Measurements from ENCODE around the gene NYAP2.

Gene NYAP2

DNA sequence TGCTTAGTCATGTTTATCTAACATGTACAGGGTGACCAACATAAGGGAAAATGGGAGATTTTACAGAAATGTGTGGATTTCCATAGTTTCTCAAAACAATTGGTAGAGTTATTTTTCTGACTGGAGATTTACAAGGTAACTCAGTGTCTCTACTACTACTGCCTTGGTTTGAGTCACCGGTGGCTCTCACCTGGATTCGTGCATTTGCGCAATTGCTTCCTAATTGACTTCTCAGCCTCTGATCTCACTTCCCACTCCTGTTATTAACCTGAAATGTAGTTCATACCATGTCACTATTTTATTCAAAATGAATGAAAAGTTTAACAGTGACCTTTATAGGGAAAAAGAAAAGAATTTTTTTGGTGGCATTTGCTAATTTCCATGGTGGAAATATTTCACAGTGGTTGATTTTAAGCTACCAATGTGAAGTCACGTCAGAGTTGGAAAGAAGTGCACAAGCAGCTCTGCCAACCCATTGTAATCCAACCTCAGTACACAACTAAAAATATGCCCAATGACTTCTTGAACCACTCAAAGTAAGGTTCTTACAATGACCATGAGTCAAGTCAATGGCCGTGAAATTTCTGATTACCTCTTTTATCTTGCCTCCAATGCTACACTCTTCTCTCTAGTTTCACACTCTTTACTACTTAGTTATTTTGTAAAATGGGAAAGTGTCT lies 94.0 kb downstream of the NYAP2 start:
- intact Hi-C loops (cut with DNase I; ENCODE audit: low total_unique reads), result no loop called here
- DNase-seq, result no peak
- Histone ChIP-seq H3K27me3 (no peaks in the 10 kb centered on the region), H3K4me1 (no peaks in the 10 kb centered on the region), H3K4me3 (no peak overlapping the region), H3K36me3 (no peaks in the 10 kb centered on the region), H3K9me3 (no peaks in the 10 kb centered on the region), H3K27ac (no peak overlapping the region)
- TF ChIP-seq, protein P1, sequence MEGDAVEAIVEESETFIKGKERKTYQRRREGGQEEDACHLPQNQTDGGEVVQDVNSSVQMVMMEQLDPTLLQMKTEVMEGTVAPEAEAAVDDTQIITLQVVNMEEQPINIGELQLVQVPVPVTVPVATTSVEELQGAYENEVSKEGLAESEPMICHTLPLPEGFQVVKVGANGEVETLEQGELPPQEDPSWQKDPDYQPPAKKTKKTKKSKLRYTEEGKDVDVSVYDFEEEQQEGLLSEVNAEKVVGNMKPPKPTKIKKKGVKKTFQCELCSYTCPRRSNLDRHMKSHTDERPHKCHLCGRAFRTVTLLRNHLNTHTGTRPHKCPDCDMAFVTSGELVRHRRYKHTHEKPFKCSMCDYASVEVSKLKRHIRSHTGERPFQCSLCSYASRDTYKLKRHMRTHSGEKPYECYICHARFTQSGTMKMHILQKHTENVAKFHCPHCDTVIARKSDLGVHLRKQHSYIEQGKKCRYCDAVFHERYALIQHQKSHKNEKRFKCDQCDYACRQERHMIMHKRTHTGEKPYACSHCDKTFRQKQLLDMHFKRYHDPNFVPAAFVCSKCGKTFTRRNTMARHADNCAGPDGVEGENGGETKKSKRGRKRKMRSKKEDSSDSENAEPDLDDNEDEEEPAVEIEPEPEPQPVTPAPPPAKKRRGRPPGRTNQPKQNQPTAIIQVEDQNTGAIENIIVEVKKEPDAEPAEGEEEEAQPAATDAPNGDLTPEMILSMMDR (IDR thresholded peaks at IDR 0.05), result no peak

GRCh38 chr2:225494100-225494459 lies 94.6 kb downstream of the NYAP2 start:
- H3K27me3 ChIP-seq, result no peaks in the 10 kb centered on the region
- DNase-seq, result no peak
- H3K9me3 ChIP-seq, result no peaks in the 10 kb centered on the region
- H3K36me3 ChIP-seq, result no peaks in the 10 kb centered on the region
- intact Hi-C loops (cut with DNase I; ENCODE audit: low total_unique reads), result no loop called here
- TF ChIP-seq, protein P1 (IDR thresholded peaks at IDR 0.05), result no peak
- no peaks in the 10 kb centered on the region for H3K4me1 ChIP-seq
- H3K4me3 ChIP-seq, result no peak overlapping the region
- no peak overlapping the region for H3K27ac ChIP-seq

- H3K27ac ChIP-seq, result no peak overlapping the region
- TF ChIP-seq, protein P1 (IDR thresholded peaks at IDR 0.05), result no peak
- H3K36me3 ChIP-seq, result no peaks in the 10 kb centered on the region
- H3K4me3 ChIP-seq, result no peak overlapping the region
- intact Hi-C loops (cut with DNase I; ENCODE audit: low total_unique reads), result no loop called here
- H3K9me3 ChIP-seq, result no peaks in the 10 kb centered on the region
- no peaks in the 10 kb centered on the region for H3K4me1 ChIP-seq
- no peak for DNase-seq
- H3K27me3 ChIP-seq, result no peaks in the 10 kb centered on the region
These were observed 96.2 kb downstream of the NYAP2 start for GRCh38 chr2:225495706-225496105.

GRCh38 chr2:225496568-225496967 lies 97.1 kb downstream of the NYAP2 start:
- H3K9me3 ChIP-seq, result no peaks in the 10 kb centered on the region
- no peaks in the 10 kb centered on the region for H3K36me3 ChIP-seq
- intact Hi-C loops (cut with DNase I; ENCODE audit: low total_unique reads), result no loop called here
- no peak overlapping the region for H3K4me3 ChIP-seq
- H3K4me1 ChIP-seq, result no peaks in the 10 kb centered on the region
- H3K27ac ChIP-seq, result no peak overlapping the region
- no peak for DNase-seq
- TF ChIP-seq, protein P1 (IDR thresholded peaks at IDR 0.05), result no peak
- no peaks in the 10 kb centered on the region for H3K27me3 ChIP-seq

GRCh38 chr2:225497166-225497565 lies 97.7 kb downstream of the NYAP2 start:
- H3K9me3 ChIP-seq, result no peaks in the 10 kb centered on the region
- intact Hi-C loops (cut with DNase I; ENCODE audit: low total_unique reads), result no loop called here
- no peak overlapping the region for H3K4me3 ChIP-seq
- DNase-seq, result no peak
- H3K27ac ChIP-seq, result no peak overlapping the region
- no peaks in the 10 kb centered on the region for H3K27me3 ChIP-seq
- TF ChIP-seq, protein P1 (IDR thresholded peaks at IDR 0.05), result no peak
- H3K4me1 ChIP-seq, result no peaks in the 10 kb centered on the region
- H3K36me3 ChIP-seq, result no peaks in the 10 kb centered on the region

DNA sequence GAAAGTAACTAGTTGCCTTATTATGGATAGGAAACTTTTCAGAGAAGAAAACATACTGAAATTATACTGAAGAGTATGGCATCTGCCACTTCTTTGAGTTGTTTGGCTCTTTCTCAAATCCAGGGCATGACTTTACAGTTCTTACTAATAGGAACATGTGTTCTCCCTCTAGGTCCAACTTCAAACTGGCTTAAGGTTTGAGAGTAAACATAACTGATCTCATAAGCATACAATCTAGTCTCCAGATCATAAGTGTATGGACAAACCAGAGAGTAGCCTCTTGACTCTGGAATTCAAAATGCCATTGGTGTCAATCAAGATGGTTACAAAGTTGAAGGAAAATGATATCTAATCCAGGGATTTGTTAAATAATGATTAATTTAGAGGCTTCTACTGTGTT lies 101.5 kb downstream of the NYAP2 start:
- intact Hi-C loops (cut with DNase I; ENCODE audit: low total_unique reads), result no loop called here
- TF ChIP-seq, protein P1 (IDR thresholded peaks at IDR 0.05), result no peak
- no peaks in the 10 kb centered on the region for H3K4me1 ChIP-seq
- no peaks in the 10 kb centered on the region for H3K27me3 ChIP-seq
- H3K36me3 ChIP-seq, result no peaks in the 10 kb centered on the region
- no peak overlapping the region for H3K4me3 ChIP-seq
- no peak overlapping the region for H3K27ac ChIP-seq
- no peak for DNase-seq
- H3K9me3 ChIP-seq, result no peaks in the 10 kb centered on the region
